ENCODE data around the gene PARD3B. TPM values are rescaled to one million over a fixed set of nuclear protein-coding genes. Genes with fewer than 3 reads are reported as not detected.

PARD3B gene, protein sequence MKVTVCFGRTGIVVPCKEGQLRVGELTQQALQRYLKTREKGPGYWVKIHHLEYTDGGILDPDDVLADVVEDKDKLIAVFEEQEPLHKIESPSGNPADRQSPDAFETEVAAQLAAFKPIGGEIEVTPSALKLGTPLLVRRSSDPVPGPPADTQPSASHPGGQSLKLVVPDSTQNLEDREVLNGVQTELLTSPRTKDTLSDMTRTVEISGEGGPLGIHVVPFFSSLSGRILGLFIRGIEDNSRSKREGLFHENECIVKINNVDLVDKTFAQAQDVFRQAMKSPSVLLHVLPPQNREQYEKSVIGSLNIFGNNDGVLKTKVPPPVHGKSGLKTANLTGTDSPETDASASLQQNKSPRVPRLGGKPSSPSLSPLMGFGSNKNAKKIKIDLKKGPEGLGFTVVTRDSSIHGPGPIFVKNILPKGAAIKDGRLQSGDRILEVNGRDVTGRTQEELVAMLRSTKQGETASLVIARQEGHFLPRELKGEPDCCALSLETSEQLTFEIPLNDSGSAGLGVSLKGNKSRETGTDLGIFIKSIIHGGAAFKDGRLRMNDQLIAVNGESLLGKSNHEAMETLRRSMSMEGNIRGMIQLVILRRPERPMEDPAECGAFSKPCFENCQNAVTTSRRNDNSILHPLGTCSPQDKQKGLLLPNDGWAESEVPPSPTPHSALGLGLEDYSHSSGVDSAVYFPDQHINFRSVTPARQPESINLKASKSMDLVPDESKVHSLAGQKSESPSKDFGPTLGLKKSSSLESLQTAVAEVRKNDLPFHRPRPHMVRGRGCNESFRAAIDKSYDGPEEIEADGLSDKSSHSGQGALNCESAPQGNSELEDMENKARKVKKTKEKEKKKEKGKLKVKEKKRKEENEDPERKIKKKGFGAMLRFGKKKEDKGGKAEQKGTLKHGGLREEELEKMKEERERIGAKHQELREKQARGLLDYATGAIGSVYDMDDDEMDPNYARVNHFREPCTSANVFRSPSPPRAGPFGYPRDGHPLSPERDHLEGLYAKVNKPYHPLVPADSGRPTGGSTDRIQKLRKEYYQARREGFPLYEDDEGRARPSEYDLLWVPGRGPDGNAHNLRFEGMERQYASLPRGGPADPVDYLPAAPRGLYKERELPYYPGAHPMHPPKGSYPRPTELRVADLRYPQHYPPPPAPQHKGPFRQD (N-terminal part only)
- total RNA-seq = 10 to 100 TPM; 42.5 to 64.0 (median 52.7) TPM
- 1 to 10 TPM; 3.2 to 6.6 (median 3.7) TPM for polyA plus RNA-seq

DNA sequence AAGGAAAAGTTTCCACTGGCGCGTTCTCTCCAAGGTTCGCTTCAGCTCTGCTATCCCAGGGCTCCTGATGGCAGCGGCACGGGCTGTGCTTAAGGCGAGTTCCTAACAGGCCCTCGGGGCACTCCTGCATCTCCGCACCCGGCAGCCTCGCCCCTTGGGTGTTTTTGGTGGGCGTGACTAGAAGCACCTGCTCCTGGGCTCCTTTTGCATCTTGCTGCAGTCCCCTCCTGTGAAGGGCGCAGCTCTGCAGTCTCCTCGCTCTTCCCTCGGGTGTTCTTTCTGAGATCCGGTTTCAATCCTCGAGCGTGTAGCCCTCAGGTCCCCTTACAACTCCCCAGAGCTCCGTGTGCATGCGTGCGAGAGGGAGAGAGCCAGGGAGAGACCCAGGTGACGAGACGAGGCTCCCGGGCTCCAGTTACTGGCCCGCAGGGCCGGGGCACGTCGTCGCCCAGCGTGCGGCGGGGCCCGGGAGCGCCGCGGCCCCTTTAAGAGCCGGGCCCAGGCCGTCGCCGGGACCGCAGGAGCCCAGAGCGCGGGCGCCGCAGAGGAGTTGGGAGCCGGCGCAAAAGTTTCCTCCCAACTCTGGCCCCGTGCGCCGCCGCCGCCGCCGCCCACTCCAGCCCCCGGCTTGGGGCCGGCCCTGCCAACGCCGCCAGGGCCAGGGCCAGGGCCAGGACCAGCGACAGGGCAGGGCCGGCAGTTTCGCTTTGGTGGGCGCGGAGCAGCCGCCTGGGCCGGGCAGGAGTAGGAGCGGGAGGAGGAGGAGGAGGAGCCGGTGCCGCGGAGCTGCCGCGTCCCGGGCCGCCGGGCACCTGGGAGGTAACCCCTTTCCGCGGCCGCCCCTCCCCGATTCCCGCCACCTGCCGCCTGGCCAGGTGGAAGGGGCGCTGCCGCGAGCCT, at the start of gene PARD3B:
TSS of gene PARD3B (plus strand) at position 515 of the 900 bp plus-strand sequence. CDS start 525 bp downstream, outside the sequence.
- H3K27me3 ChIP-seq = no peaks in the 10 kb centered on the region
- peak; percentile 78 for DNase-seq
- H3K4me1 ChIP-seq = peaks cover 0 to 46% (median 33%) of the 10 kb centered on the region in 4 donors
- WGBS, 2 donors = 1% methylated on average over 82 of the region's 82 CpGs
- TF ChIP-seq CTCF (IDR thresholded peaks at IDR 0.05) (no peak), POLR2A (IDR thresholded peaks at IDR 0.05) (no peak), POLR2AphosphoS5 (IDR thresholded peaks at IDR 0.05) (peak in 2 of 4 donors; percentile 17 to 26), EP300 (IDR thresholded peaks at IDR 0.05) (no peak)
- peak within 1 kb of the TSS; percentile 93 to 95 (median 94) for H3K27ac ChIP-seq
- peak within 1 kb of the TSS; percentile 93 to 99 (median 96) for H3K4me3 ChIP-seq
- intact Hi-C loops (cut with DNase I) = loop anchor here (5.0 to 10.0 kb wide), 2 partner anchors 88 to 1140 kb away; partner anchors contain the start of gene NRP2
- H3K9me3 ChIP-seq = no peaks in the 10 kb centered on the region
- no peaks in the 10 kb centered on the region for H3K36me3 ChIP-seq

DNA sequence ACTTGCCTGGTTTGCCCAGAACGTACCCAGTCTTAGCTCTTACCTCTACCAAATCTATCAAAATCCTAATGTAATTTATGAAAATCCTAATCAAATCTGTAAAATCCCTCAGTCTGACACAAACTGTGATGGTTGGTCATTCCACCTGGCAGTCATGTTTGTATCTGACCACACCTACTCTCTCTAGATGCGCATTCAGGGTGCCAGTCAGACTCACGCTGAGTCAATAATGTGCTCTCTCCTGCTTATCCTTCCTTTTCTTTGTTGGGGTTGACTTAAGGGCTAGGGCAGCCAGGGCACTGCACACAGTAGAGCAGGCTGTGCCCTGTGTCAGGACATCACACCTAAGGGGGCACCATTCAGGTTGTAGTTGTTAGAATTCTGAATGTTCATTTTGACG, 48.5 kb upstream of the PARD3B start:
- TF ChIP-seq POLR2AphosphoS5 (IDR thresholded peaks at IDR 0.05) = no peak
- H3K36me3 ChIP-seq = no peaks in the 10 kb centered on the region
- no peak overlapping the region for H3K27ac ChIP-seq
- H3K4me3 ChIP-seq = no peak overlapping the region
- WGBS, 2 donors = 93 to 96% methylated on average over 4 of the region's 4 CpGs
- intact Hi-C loops (cut with DNase I) = no loop called here
- DNase-seq = no peak
- no peaks in the 10 kb centered on the region for H3K9me3 ChIP-seq
- H3K27me3 ChIP-seq = no peaks in the 10 kb centered on the region
- peaks cover 0 to 10% (median 0%) of the 10 kb centered on the region in 4 donors for H3K4me1 ChIP-seq

GRCh38 chr2:204497855-204498254, 47.4 kb upstream of the PARD3B start:
- 93 to 95% methylated on average over 1 of the region's 1 CpG for WGBS, 2 donors

DNA sequence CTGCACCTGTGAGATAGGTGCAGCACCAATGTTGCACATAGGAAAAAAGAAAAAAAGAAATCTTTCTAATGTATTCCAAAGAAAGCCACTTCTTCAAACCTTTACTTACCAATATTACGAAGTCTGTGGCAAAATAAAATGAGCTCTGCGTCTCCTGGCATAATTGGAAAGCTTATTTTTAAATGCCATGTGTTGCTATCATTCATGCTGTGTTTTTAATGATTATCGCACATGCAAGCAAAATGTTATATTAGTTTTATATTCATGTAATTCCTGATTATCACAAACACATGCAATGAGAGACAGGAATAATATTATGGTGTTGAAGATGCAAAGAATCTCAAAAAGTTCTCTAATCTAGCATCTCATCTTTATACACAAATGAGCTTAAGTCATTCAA, 47.0 kb upstream of the PARD3B start:
- H3K36me3 ChIP-seq = no peaks in the 10 kb centered on the region
- no peak overlapping the region for H3K27ac ChIP-seq
- no peak for DNase-seq
- peaks cover 0 to 10% (median 0%) of the 10 kb centered on the region in 4 donors for H3K4me1 ChIP-seq
- intact Hi-C loops (cut with DNase I) = no loop called here
- no peak overlapping the region for H3K4me3 ChIP-seq
- no peak for TF ChIP-seq EP300 (IDR thresholded peaks at IDR 0.05)
- no peak for TF ChIP-seq POLR2AphosphoS5 (IDR thresholded peaks at IDR 0.05)
- no peak for TF ChIP-seq CTCF (IDR thresholded peaks at IDR 0.05)
- TF ChIP-seq POLR2A (IDR thresholded peaks at IDR 0.05) = no peak
- H3K27me3 ChIP-seq = no peaks in the 10 kb centered on the region
- WGBS, 2 donors = 92 to 94% methylated on average over 3 of the region's 3 CpGs
- no peaks in the 10 kb centered on the region for H3K9me3 ChIP-seq

More at GRCh38 chr2:204497855-204498254, 47.4 kb upstream of the PARD3B start:
- Histone ChIP-seq H3K27ac (no peak overlapping the region), H3K36me3 (no peaks in the 10 kb centered on the region), H3K4me1 (peaks cover 0 to 10% (median 0%) of the 10 kb centered on the region in 4 donors), H3K9me3 (no peaks in the 10 kb centered on the region), H3K27me3 (no peaks in the 10 kb centered on the region), H3K4me3 (no peak overlapping the region)
- TF ChIP-seq CTCF (IDR thresholded peaks at IDR 0.05) = no peak
- TF ChIP-seq POLR2A (IDR thresholded peaks at IDR 0.05) = no peak
- no peak for TF ChIP-seq EP300 (IDR thresholded peaks at IDR 0.05)
- TF ChIP-seq POLR2AphosphoS5 (IDR thresholded peaks at IDR 0.05) = no peak
- no peak for DNase-seq
- intact Hi-C loops (cut with DNase I) = no loop called here

Data from sigmoid colon (tissue), 7 donors.